ENCODE measurements around the gene DNLZ.

DNA sequence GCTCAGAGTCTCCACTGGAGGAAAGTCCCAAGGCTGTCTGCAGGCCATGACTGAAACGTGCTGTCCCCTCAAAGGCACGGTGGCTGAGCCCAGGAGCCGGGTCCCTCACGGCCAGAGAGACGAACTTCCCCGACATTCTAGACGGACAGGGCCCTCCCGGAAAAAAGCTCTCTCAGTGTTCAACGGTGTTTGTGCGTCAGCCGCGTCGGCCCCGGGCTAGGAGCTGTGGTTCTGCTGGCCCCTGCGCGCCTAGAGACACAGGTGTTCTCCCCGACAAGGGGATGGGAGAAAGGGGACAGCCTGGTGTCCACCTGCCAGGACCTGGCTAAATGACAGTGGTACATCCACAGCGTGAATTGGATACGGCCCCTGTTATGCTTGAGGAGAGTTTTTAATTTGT is 42.0 kb downstream of the DNLZ start:
- TF ChIP-seq, protein P1, sequence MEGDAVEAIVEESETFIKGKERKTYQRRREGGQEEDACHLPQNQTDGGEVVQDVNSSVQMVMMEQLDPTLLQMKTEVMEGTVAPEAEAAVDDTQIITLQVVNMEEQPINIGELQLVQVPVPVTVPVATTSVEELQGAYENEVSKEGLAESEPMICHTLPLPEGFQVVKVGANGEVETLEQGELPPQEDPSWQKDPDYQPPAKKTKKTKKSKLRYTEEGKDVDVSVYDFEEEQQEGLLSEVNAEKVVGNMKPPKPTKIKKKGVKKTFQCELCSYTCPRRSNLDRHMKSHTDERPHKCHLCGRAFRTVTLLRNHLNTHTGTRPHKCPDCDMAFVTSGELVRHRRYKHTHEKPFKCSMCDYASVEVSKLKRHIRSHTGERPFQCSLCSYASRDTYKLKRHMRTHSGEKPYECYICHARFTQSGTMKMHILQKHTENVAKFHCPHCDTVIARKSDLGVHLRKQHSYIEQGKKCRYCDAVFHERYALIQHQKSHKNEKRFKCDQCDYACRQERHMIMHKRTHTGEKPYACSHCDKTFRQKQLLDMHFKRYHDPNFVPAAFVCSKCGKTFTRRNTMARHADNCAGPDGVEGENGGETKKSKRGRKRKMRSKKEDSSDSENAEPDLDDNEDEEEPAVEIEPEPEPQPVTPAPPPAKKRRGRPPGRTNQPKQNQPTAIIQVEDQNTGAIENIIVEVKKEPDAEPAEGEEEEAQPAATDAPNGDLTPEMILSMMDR (IDR thresholded peaks at IDR 0.05; ENCODE audit: insufficient read depth, low read length, poor library complexity, severe bottlenecking), result no peak
- no peak for TF ChIP-seq EZH2phosphoT487 (conservative IDR thresholded peaks at IDR 0.05; ENCODE audit: low read length)
